Retinal pigment epithelial cell (primary cell): ENCODE measurements around the gene ADAMTS12.

Experiments
- DNase-seq: peaks from one replicate; pipeline ENCODE4 v3.0.0-alpha.2; 2010; ENCODE audit warnings: low read depth
- H3K4me3 ChIP-seq: 2 replicates; pipeline ENCODE4 v1.5.1; 2011; ENCODE audit warnings: mild to moderate bottlenecking, low read length, control low read depth, moderate library complexity
- CTCF ChIP-seq: conservative IDR thresholded peaks from 2 replicates; pipeline ENCODE4 v1.5.1; 2011; ENCODE audit warnings: low read depth, low read length, control low read depth, inconsistent platforms

Gene ADAMTS12

GRCh38 chr5:33888587-33888986 lies 3.2 kb downstream of the ADAMTS12 start:
- TF ChIP-seq CTCF, result no peak
- no peak overlapping the region for H3K4me3 ChIP-seq
- no peak for DNase-seq

GRCh38 chr5:33887268-33887667 lies 4.5 kb downstream of the ADAMTS12 start:
- no peak for TF ChIP-seq CTCF

GRCh38 chr5:33886283-33886682 lies 5.5 kb downstream of the ADAMTS12 start:
- no peak for TF ChIP-seq CTCF
- H3K4me3 ChIP-seq, result no peak overlapping the region
- DNase-seq, result no peak

More at GRCh38 chr5:33887268-33887667, 4.5 kb downstream of the ADAMTS12 start:
- no peak for DNase-seq
- no peak overlapping the region for H3K4me3 ChIP-seq

- no peak for TF ChIP-seq CTCF
- no peak for DNase-seq
- no peak overlapping the region for H3K4me3 ChIP-seq
These were observed 6.1 kb downstream of the ADAMTS12 start for GRCh38 chr5:33885679-33886078.

GRCh38 chr5:33883482-33883881 lies 8.3 kb downstream of the ADAMTS12 start:
- no peak overlapping the region for H3K4me3 ChIP-seq
- no peak for TF ChIP-seq CTCF
- no peak for DNase-seq

GRCh38 chr5:33880319-33880718 lies 11.5 kb downstream of the ADAMTS12 start:
- TF ChIP-seq CTCF, result no peak
- no peak for DNase-seq
- no peak overlapping the region for H3K4me3 ChIP-seq

GRCh38 chr5:33877449-33877848 lies 14.3 kb downstream of the ADAMTS12 start:
- H3K4me3 ChIP-seq, result no peak overlapping the region
- TF ChIP-seq CTCF, result no peak
- DNase-seq, result no peak
